Renal pelvis (tissue), 12 donors: ENCODE measurements around the gene GREM2. TPM values are rescaled to one million over a fixed set of nuclear protein-coding genes. Genes with fewer than 3 reads are reported as not detected.

Source experiments
- DNase-seq: peaks from one replicate; pipeline ENCODE4 v3.0.0-alpha.2; 2013
- long read RNA-seq, 16 experiments: transcript quantifications; one replicate each; lab custom pipeline, GENCODE V29; 2026
- polyA plus RNA-seq, 3 donors: library from polyadenylated mRNA; unstranded; fragments of 120-200 nt; gene quantifications; one replicate each; pipeline ENCODE4 v1.2.1, GENCODE V29; 2013; ENCODE audit not compliant: insufficient read length in 3 of 3

The GREM2 gene
- polyA plus RNA-seq: 1 to 10 TPM in 1 of 3 donors, under 1 TPM in 2; 0.39 to 1.0 (median 0.57) TPM
- long read RNA-seq, donor 1: 0 reads
- long read RNA-seq, donor 2: 0 reads
- long read RNA-seq, donor 3: 0 reads
- long read RNA-seq, donor 4: 0 reads
- long read RNA-seq, donor 5: 0 reads
- long read RNA-seq, donor 6: 0 reads
- long read RNA-seq, donor 7: 0 reads
- long read RNA-seq, donor 8, full-length matches to known transcripts: 1 of 1 reads
- long read RNA-seq, donor 8, partial matches to known transcripts: 0 of 1 reads
- long read RNA-seq, donor 8, other reads (novel, unspliced or antisense): 0 of 1 reads
- long read RNA-seq, donor 9: 0 reads
- long read RNA-seq, donor 10: 0 reads
- long read RNA-seq, donor 11: 0 reads
- long read RNA-seq, donor 12: 0 reads
- long read RNA-seq, donor 13: 0 reads
- long read RNA-seq, donor 14: 0 reads
- long read RNA-seq, donor 15, full-length matches to known transcripts: 5 of 5 reads
- long read RNA-seq, donor 15, partial matches to known transcripts: 0 of 5 reads
- long read RNA-seq, donor 15, other reads (novel, unspliced or antisense): 0 of 5 reads
- long read RNA-seq, donor 16, full-length matches to known transcripts: 1 of 1 reads
- long read RNA-seq, donor 16, partial matches to known transcripts: 0 of 1 reads
- long read RNA-seq, donor 16, other reads (novel, unspliced or antisense): 0 of 1 reads

- peak; percentile 61 for DNase-seq
Measured at GRCh38 chr1:240611619-240612480, at the start of gene GREM2. Gene GREM2 (minus strand): TSS chr1:240612155. CDS start chr1:240493475, 118,680 bp downstream.

- DNase-seq: no peak
Measured at GRCh38 chr1:240658312-240658960, 46.5 kb upstream of the GREM2 start.

GRCh38 chr1:240656531-240656930, 44.6 kb upstream of the GREM2 start:
- no peak for DNase-seq

- DNase-seq: peak; percentile 11
Measured at GRCh38 chr1:240652961-240653409, 41.0 kb upstream of the GREM2 start.

- DNase-seq: peak; percentile 8
Measured at GRCh38 chr1:240652549-240652948, 40.6 kb upstream of the GREM2 start.

GRCh38 chr1:240650877-240651276, 38.9 kb upstream of the GREM2 start:
- DNase-seq: no peak

- no peak for DNase-seq
Measured at GRCh38 chr1:240649733-240650721, 38.1 kb upstream of the GREM2 start.

- no peak for DNase-seq
Measured at GRCh38 chr1:240646571-240647240, 34.8 kb upstream of the GREM2 start.

GRCh38 chr1:240644732-240645131, 32.8 kb upstream of the GREM2 start:
- no peak for DNase-seq

GRCh38 chr1:240635466-240636256, 23.7 kb upstream of the GREM2 start:
- DNase-seq: no peak

GRCh38 chr1:240630409-240630808, 18.5 kb upstream of the GREM2 start:
- no peak for DNase-seq

GRCh38 chr1:240621249-240621648, 9.3 kb upstream of the GREM2 start:
- DNase-seq: no peak

GRCh38 chr1:240619906-240620621, 8.1 kb upstream of the GREM2 start:
- peak; percentile 57 for DNase-seq

GRCh38 chr1:240619357-240619756, 7.4 kb upstream of the GREM2 start:
- no peak for DNase-seq

- DNase-seq: no peak
Measured at GRCh38 chr1:240618946-240619345, 7.0 kb upstream of the GREM2 start.

- no peak for DNase-seq
Measured at GRCh38 chr1:240616018-240616417, 4.1 kb upstream of the GREM2 start.

GRCh38 chr1:240613356-240614142, 1.6 kb upstream of the GREM2 start:
- no peak for DNase-seq
